ENCODE measurements around the gene C12orf75. TPM values are rescaled to one million over a fixed set of nuclear protein-coding genes. Genes with fewer than 3 reads are reported as not detected.

C12orf75 gene
- total RNA-seq, 3 donors from 2014 or later: 47.4 to 119 (median 81.7) TPM

- H3K9me3 ChIP-seq: no peaks in the 10 kb centered on the region
- TF ChIP-seq, protein P1, sequence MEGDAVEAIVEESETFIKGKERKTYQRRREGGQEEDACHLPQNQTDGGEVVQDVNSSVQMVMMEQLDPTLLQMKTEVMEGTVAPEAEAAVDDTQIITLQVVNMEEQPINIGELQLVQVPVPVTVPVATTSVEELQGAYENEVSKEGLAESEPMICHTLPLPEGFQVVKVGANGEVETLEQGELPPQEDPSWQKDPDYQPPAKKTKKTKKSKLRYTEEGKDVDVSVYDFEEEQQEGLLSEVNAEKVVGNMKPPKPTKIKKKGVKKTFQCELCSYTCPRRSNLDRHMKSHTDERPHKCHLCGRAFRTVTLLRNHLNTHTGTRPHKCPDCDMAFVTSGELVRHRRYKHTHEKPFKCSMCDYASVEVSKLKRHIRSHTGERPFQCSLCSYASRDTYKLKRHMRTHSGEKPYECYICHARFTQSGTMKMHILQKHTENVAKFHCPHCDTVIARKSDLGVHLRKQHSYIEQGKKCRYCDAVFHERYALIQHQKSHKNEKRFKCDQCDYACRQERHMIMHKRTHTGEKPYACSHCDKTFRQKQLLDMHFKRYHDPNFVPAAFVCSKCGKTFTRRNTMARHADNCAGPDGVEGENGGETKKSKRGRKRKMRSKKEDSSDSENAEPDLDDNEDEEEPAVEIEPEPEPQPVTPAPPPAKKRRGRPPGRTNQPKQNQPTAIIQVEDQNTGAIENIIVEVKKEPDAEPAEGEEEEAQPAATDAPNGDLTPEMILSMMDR (IDR thresholded peaks at IDR 0.05): peak; percentile 53
- ATAC-seq (peak; percentile 85), DNase-seq (peak in 1 of 3 donors; percentile 67)
- no peak overlapping the region for H3K4me3 ChIP-seq
- peaks cover 3% of the 10 kb centered on the region for H3K4me1 ChIP-seq (ENCODE audit: low read depth)
- intact Hi-C loops (cut with DNase I, micrococcal nuclease): no loop called here
- no peaks in the 10 kb centered on the region for H3K36me3 ChIP-seq (ENCODE audit: low read depth)
These were observed 52.5 kb downstream of the C12orf75 start for GRCh38 chr12:105382771-105383622.

GRCh38 chr12:105384220-105384619, 53.7 kb downstream of the C12orf75 start:
- H3K9me3 ChIP-seq: no peaks in the 10 kb centered on the region
- DNase-seq (no peak), ATAC-seq (no peak)
- no peak overlapping the region for H3K4me3 ChIP-seq
- peaks cover 3% of the 10 kb centered on the region for H3K4me1 ChIP-seq (ENCODE audit: low read depth)
- TF ChIP-seq, protein P1 (IDR thresholded peaks at IDR 0.05): no peak
- intact Hi-C loops (cut with DNase I, micrococcal nuclease): no loop called here
- H3K36me3 ChIP-seq (ENCODE audit: low read depth): no peaks in the 10 kb centered on the region

DNA sequence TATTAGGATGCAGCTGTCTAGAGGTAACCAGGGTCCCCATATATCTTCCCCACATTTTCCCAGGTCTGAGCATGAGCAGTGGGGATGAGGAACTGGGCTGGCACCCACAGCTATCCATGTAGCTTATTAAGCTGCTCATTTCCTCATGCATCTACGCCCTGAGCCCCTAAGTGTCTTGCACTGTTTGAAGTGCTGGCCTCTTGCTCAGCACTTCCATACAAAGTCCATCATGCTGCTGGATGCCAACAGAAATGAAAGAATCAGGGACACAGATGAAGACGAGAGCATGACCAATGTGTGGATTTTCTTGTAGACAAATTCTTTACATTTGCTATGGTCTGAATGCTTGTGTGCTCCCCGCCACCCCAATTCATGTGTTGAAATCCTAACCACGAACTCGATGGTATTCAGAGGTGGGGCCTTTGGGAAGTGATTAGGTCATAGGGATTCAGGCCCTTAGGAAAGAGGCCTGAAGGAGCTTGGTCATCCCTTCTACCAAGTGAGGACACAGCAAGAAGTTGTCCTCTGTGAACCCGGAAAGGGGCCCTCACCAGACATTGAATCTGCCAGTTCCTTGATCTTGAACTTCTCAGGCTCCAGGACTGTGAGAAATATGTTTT, 54.5 kb downstream of the C12orf75 start:
- Histone ChIP-seq H3K36me3 (ENCODE audit: low read depth) (no peaks in the 10 kb centered on the region), H3K9me3 (no peaks in the 10 kb centered on the region), H3K4me1 (ENCODE audit: low read depth) (peaks cover 3% of the 10 kb centered on the region), H3K4me3 (no peak overlapping the region)
- no peak for DNase-seq
- intact Hi-C loops (cut with DNase I, micrococcal nuclease): no loop called here
- TF ChIP-seq, protein P1 (IDR thresholded peaks at IDR 0.05): no peak
- no peak for ATAC-seq

GRCh38 chr12:105386431-105386830, 55.9 kb downstream of the C12orf75 start:
- ATAC-seq (no peak), DNase-seq (no peak)
- Histone ChIP-seq H3K4me1 (ENCODE audit: low read depth) (peaks cover 3% of the 10 kb centered on the region), H3K36me3 (ENCODE audit: low read depth) (no peaks in the 10 kb centered on the region), H3K9me3 (no peaks in the 10 kb centered on the region), H3K4me3 (no peak overlapping the region)
- TF ChIP-seq, protein P1 (IDR thresholded peaks at IDR 0.05): no peak
- intact Hi-C loops (cut with DNase I, micrococcal nuclease): no loop called here

GRCh38 chr12:105391231-105391630, 60.7 kb downstream of the C12orf75 start:
- Histone ChIP-seq H3K4me3 (no peak overlapping the region), H3K36me3 (ENCODE audit: low read depth) (no peaks in the 10 kb centered on the region), H3K9me3 (no peaks in the 10 kb centered on the region), H3K4me1 (ENCODE audit: low read depth) (no peaks in the 10 kb centered on the region)
- no peak for DNase-seq
- intact Hi-C loops (cut with DNase I, micrococcal nuclease): no loop called here
- no peak for ATAC-seq
- TF ChIP-seq, protein P1 (IDR thresholded peaks at IDR 0.05): no peak

Data from mucosa of descending colon (tissue), 3 donors.